GM12801 (cell line): ENCODE measurements around the gene F2RL3.

Experiments
- CTCF ChIP-seq: IDR thresholded peaks from one replicate; pipeline ENCODE4 v1.5.1; 2011; ENCODE audit warnings: control low read depth; ENCODE audit not compliant: insufficient read length; ENCODE audit errors: extremely low read depth

The F2RL3 gene

GRCh38 chr19:16875584-16876555, 12.9 kb upstream of the F2RL3 start:
- no peak for TF ChIP-seq CTCF

- no peak for TF ChIP-seq CTCF
Observed at GRCh38 chr19:16876904-16877361, 11.9 kb upstream of the F2RL3 start.

- no peak for TF ChIP-seq CTCF
Observed at GRCh38 chr19:16877581-16877980, 11.2 kb upstream of the F2RL3 start.

- no peak for TF ChIP-seq CTCF
Observed at GRCh38 chr19:16878181-16878965, 10.4 kb upstream of the F2RL3 start.

- TF ChIP-seq CTCF, result no peak
Observed at GRCh38 chr19:16880884-16881554, 7.8 kb upstream of the F2RL3 start.

GRCh38 chr19:16882146-16882545, 6.7 kb upstream of the F2RL3 start:
- TF ChIP-seq CTCF, result no peak

- TF ChIP-seq CTCF, result no peak
Observed at GRCh38 chr19:16883522-16883921, 5.3 kb upstream of the F2RL3 start.
